ENCODE measurements around the gene ZNF236.

DNA sequence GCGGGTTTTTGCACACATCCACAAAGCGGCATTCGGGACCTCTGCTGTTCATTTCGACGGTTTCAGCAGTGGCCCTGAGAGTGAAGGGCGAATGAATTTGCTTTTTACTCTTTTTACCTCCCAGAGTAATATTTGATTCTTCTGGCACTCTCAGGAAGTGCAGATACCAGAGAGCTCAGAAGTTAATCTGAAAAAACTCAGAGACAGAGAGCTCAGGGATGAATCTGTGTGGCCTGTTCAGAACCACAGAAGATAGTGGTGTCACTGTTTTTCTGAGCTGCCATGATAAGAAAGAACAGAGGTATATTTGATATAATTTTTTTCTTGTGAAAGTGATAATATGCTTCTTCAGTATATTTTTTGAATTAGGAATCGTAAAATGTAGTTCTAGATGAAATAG is 181.0 kb downstream of the ZNF236 start:
- TF ChIP-seq YY1 (IDR thresholded peaks at IDR 0.05; ENCODE audit: insufficient read depth, insufficient read length) (no peak), ZNF274 (IDR thresholded peaks at IDR 0.05; ENCODE audit: low read depth, low read length) (no peak), SUZ12 (IDR thresholded peaks at IDR 0.05; ENCODE audit: extremely low read depth, insufficient read depth, insufficient read length) (no peak)

Data from NT2/D1 (cell line).